Activated CD8-positive, alpha-beta memory T cell treated with anti-CD3 and anti-CD28 coated beads, Interleukin-2, amount 50 U/mL, for 4 hours (primary cell): ENCODE measurements around the gene PHPT1.
"Not testable (repeated sequence)": the region's sequence is repeated elsewhere in the genome, so short reads cannot be mapped to it uniquely, and the experiment has no call there.

Experiments
- DNase-seq: peaks from one replicate; pipeline ENCODE4 v3.0.0-alpha.2; 2020

The PHPT1 gene

DNA sequence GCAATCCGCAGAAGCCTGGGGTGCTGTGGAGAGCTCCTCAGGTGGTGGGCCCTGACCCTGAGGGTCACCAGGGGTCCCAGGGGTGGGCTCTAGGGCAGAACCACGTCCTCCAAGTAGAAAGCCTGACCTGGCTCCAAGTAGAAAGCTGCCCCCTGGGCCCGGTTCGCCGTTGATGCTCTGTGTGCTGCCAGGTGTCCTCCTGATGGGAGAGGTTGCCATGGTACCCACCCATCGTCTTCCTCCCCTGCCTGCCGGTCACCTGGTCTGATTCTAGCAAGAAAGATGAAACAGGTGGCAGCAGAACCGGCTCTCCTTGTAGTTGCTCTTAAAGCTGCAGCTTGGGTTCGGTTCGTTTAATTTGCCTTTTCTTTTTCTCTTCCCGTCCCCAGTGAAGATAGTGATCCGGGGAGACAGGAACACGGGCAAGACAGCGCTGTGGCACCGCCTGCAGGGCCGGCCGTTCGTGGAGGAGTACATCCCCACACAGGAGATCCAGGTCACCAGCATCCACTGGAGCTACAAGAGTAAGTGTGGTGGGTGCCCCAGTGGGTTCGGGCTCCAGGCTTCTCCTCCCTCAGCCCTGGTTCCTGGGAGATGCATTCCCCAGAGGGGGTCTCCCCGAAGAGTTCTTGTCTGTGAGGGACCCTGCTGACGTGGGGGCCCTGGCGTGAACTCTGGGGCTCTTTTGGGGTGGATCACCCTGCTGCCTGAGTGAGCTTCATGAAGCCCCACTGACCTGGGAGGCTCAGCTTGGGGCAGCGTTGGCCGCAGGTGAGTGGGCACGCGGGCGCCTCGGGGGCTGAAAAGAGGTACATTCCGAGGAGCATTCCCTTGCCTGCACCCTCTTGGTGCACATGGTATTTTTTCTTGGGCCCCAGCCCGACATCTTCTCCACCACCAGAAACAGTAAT is 25.8 kb upstream of the PHPT1 start:
- no peak for DNase-seq

GRCh38 chr9:136824496-136825225 is 24.5 kb upstream of the PHPT1 start:
- DNase-seq, result no peak

DNA sequence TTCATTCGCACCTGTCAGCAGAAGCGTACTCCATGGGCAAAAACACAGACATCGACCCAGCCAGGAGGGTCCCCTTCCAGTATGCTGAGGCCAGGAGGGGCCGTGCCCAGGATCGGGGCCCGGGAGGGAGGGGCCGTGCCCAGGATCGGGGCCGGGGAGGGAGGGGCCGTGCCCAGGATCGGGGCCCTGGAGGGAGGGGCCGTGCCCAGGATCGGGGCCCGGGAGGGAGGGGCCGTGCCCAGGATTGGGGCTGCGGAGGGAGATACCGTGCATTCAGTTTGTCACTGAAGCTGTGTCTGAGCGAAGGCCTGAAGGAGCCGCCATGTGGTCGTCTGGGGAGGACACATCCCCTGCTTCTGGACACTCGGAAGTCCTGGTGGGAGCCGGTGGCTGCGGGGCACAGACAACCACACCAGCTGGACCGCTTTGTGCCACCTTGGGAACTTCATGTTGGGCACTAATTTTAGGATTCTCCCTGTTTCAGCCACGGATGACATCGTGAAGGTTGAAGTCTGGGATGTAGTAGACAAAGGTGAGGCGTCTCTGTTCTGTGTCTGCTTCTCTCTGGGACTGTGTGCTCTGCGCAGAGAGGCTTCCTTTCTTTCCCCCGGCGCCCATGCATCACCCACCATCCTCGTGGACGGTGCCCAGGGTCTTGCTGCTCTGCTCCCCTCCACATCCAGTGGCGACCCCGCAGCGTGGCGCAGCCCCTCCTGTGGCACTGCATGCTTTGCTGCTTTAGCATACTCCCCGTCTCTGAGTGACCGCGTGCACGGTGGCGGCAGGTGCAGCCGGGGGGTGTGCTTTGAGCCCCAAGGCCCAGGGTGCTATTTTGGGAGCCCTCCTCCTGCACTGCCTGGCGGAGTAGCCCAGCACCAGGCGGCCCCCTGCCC is 23.7 kb upstream of the PHPT1 start:
- DNase-seq, result no peak

- DNase-seq, result no peak
Measured at GRCh38 chr9:136826188-136826541, 23.0 kb upstream of the PHPT1 start.

DNA sequence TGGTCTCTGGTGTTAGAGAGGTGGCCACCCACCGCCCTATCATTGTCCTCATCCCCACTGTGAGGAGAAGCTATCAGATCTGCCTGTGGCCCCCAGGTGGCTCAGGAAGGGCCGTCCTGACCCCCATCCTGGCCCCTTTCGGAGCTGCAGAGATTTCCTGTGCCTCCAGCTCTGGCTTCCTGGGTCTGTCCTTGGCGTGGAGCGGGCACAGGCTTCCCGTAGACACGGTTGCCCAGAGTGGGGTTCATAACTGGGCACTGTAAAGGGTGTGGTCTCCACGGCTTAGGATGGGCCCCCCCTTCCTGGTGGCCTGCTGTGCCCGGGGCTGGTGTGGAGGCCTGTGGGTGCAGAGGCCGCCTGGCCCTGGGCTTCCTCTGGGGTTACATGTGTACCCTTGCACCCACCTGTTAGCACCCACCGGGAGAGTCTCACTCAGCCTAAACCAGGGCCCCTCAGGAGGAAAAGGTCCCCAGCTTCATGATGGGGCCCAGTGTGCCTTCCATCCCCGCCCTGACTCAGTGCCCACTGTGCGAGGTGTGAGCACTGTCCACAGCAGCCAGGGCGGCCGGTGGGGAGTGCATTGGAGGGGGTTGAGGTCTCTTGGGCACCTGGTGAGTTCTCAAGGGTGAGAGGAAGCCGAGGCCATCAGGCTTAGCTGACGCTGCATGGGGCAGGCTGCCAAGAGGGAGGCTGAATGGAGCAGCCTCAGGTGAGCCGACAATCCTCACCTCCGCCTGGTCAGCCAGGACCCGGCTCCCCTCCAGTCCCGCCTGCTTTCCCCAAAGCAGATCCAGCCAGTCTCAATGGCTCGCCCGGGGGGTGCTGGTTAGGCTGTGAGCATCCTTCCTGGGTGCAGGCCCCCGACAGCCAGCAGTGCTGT is 22.3 kb upstream of the PHPT1 start:
- DNase-seq, result no peak

- no peak for DNase-seq
Measured at GRCh38 chr9:136827794-136828473, 21.3 kb upstream of the PHPT1 start.

GRCh38 chr9:136828474-136829140 is 20.6 kb upstream of the PHPT1 start:
- no peak for DNase-seq

DNA sequence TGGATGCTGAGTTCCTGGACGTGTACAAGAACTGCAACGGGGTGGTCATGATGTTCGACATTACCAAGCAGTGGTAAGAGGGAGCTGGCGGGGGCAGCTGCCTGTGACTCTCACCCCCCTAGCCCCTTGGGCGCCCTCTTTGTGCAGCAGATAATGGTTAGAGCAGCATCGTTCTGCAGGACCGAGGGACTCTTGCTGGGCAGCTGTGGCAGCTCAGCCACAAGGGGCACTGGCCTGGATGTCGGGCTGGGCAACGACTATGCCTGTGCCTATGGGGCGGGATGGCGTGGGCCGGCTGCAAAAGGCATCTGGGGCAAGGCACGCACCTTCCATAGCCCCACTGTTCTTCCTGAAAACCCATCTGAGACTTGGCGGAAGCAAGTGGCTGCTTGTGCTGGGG is 19.8 kb upstream of the PHPT1 start:
- DNase-seq, result no peak

GRCh38 chr9:136829981-136830885 is 19.0 kb upstream of the PHPT1 start:
- DNase-seq, result no peak

GRCh38 chr9:136831002-136831719 is 18.0 kb upstream of the PHPT1 start:
- no peak for DNase-seq

DNA sequence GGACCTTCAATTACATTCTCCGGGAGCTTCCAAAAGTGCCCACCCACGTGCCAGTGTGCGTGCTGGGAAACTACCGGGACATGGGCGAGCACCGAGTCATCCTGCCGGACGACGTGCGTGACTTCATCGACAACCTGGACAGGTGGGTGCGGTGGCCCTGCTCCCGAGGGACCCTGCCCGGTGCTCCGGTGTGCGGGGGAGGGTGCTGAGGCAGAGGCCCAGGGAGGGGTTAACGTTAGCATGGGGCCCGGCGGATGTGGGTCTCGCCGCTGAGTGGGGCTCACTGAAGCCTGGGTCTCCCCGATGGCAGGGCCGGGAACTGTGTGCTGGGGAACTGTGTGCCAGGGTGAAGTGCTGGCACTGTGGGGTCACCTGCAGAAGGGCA is 17.5 kb upstream of the PHPT1 start:
- no peak for DNase-seq

- DNase-seq, result no peak
Measured at GRCh38 chr9:136832581-136832980, 16.6 kb upstream of the PHPT1 start.

DNA sequence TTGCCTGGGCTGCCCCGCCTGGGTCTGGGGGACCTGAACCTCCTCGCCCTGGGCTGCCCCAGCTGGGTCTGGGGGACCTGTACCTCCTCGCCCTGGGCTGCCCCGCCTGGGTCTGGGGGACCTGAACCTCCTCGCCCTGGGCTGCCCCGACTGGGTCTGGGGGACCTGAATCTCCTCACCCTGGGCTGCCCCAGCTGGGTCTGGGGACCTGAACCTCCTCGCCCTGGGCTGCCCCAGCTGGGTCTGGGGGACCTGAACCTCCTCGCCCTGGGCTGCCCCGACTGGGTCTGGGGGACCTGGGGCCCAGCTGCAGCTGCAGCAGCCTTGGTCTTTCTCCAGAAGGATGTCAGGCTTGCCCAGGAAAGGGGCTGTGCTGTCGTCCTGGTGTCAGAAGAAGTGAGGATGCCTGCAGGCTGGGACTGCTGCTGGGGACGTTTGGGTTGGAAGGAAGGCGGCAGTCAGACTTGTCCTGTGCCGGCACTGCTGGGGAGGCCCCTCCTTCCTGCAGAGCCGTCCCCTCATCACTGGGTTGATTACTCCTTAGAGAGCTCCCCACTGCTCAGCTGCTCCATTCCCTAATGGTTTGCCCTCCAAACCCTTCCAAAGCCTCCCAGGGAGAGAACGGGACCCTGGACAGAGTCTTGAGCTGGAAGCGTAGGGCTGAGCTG is 15.7 kb upstream of the PHPT1 start:
- not testable (repeated sequence) for DNase-seq

GRCh38 chr9:136835162-136835931 is 13.9 kb upstream of the PHPT1 start:
- DNase-seq, result no peak

GRCh38 chr9:136835932-136836904 is 13.0 kb upstream of the PHPT1 start:
- DNase-seq, result no peak

DNA sequence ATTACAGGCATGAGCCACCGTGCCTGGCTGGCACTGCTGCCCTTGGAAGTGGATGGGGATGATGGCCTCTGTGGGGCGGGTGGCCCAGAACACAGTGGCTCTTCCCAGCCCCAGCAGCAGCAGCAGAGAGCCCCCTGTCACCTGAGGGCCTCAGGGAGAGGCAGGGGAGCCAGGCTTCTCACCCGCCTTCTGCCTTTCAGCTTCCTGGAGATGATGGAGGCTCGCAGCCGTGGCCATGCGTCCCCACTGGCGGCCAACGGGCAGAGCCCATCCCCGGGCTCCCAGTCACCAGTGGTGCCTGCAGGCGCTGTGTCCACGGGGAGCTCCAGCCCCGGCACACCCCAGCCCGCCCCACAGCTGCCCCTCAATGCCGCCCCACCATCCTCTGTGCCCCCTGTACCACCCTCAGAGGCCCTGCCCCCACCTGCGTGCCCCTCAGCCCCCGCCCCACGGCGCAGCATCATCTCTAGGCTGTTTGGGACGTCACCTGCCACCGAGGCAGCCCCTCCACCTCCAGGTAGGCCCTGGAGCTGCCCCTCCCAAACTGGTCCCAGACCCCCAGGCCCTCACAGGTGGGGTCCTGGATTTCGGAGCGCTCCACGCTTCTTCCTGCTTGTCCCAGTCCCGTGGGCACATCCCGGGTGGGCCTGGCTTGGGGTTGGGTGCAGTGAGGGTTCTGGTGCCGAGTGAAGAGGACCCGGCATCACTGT is 11.9 kb upstream of the PHPT1 start:
- no peak for DNase-seq
